ENCODE data around the gene ZFHX3. TPM values are rescaled to one million over a fixed set of nuclear protein-coding genes. Genes with fewer than 3 reads are reported as not detected.

Gene ZFHX3
- total and polyA plus RNA-seq, 10 of the 15 experiments (the other 5 are each of a cell fraction or from before 2014, with no cell fraction given): 0.68 to 8.6 (median 2.0) TPM

- ATAC-seq (no peak), FAIRE-seq (no peak), DNase-seq (ENCODE audit: low read depth, low spot score) (no peak)
- Histone ChIP-seq H3K27ac (ENCODE audit: control insufficient read depth, insufficient read depth) (no peak overlapping the region), H3K4me2 (ENCODE audit: control insufficient read depth, insufficient read depth) (no peak overlapping the region), H3K79me2 (ENCODE audit: control insufficient read depth, insufficient read depth, low read length) (no peaks in the 10 kb centered on the region), H3K9ac (ENCODE audit: control insufficient read depth, insufficient read depth, low read length) (no peak overlapping the region), H3K4me3 (no peak overlapping the region), H2AFZ (ENCODE audit: control insufficient read depth, low read depth, low read length) (no peak overlapping the region), H3K36me3 (ENCODE audit: control insufficient read depth in 2 of 2, insufficient read depth in 2 of 2, low read length in 1 of 2) (no peaks in the 10 kb centered on the region; a peak in 1 of 4 replicates), H3K4me1 (ENCODE audit: control insufficient read depth, insufficient read depth, low read length) (0 out of 2 replicates have a peak, but pooled peaks cover 2% of the 10 kb centered on the region), H4K20me1 (ENCODE audit: control insufficient read depth, insufficient read depth) (no peaks in the 10 kb centered on the region), H3K27me3 (replicated peaks in 1 of 2; ENCODE audit: control insufficient read depth in 2 of 2, insufficient read depth in 2 of 2, low read length in 1 of 2) (no peaks in the 10 kb centered on the region), H3K9me3 (replicated peaks; ENCODE audit: control insufficient read depth, insufficient read depth, low read length) (no peaks in the 10 kb centered on the region)
- ChIA-PET POLR2A (no interaction called here), SMC1A (ENCODE audit: uncharacterized antibody, unreplicated experiment) (interaction anchor here (0.6 kb wide), 1 partner anchor 122 kb away, joined by 3 read pairs; no protein-coding TSS in a partner anchor), RAD21 (ENCODE audit: unreplicated experiment) (no interaction called here), CTCF (no interaction called here)
- BruUV-seq (replicated peaks): no TSS peak
- intact Hi-C loops (cut with micrococcal nuclease; ENCODE audit: unreplicated experiment): no loop called here
- in situ Hi-C loops (cut with MboI): no loop called here
- TF ChIP-seq POLR2AphosphoS2 (IDR thresholded peaks at IDR 0.05; ENCODE audit: low read depth, low read length) (no peak), LARP7 (IDR thresholded peaks at IDR 0.05) (no peak), YBX1 (IDR thresholded peaks at IDR 0.05) (no peak), E4F1 (IDR thresholded peaks at IDR 0.05; ENCODE audit: borderline replicate concordance, partially characterized antibody) (no peak), NR2F1 (conservative IDR thresholded peaks at IDR 0.05) (no peak), BCL3 (IDR thresholded peaks at IDR 0.05; ENCODE audit: borderline replicate concordance, insufficient read depth, low read depth, low read length, poor library complexity, severe bottlenecking) (no peak), NFYA (IDR thresholded peaks at IDR 0.05; ENCODE audit: borderline replicate concordance, low read depth, low read length) (no peak)
- WGBS (ENCODE audit: insufficient coverage, insufficient replicate concordance, low lambda C conversion rate, missing lambda C conversion rate): 97% methylated on average over 6 of the region's 6 CpGs
Observed at GRCh38 chr16:72935896-72936295, 112.0 kb downstream of the ZFHX3 start.
